Limb (tissue), 2 donors: Measurements from ENCODE around the gene IFT74.

Source experiments
- DNase-seq, 2 donors: peaks; one replicate each; pipeline ENCODE4 v3.0.0-alpha.2; 2016; ENCODE audit errors: extremely low spot score in 2 of 2

Gene IFT74

GRCh38 chr9:26973989-26974388 lies 17.8 kb downstream of the IFT74 start:
- DNase-seq: no peak

- no peak for DNase-seq
Measured at GRCh38 chr9:26974927-26975326, 18.7 kb downstream of the IFT74 start.

- no peak for DNase-seq
Measured at GRCh38 chr9:26975728-26976707, 19.8 kb downstream of the IFT74 start.

GRCh38 chr9:26983340-26983739 lies 27.1 kb downstream of the IFT74 start:
- no peak for DNase-seq

- DNase-seq: no peak
Measured at GRCh38 chr9:26995810-26996209, 39.6 kb downstream of the IFT74 start.

GRCh38 chr9:27003426-27004077 lies 47.3 kb downstream of the IFT74 start:
- no peak for DNase-seq

GRCh38 chr9:27005491-27005890 lies 49.3 kb downstream of the IFT74 start, which contains the start of gene LRRC19:
TSS of gene LRRC19 (minus strand) at chr9:27005672. CDS start at chr9:26999694, 5,978 bp downstream.
- DNase-seq: no peak

GRCh38 chr9:27019589-27019988 lies 63.4 kb downstream of the IFT74 start:
- no peak for DNase-seq

- no peak for DNase-seq
Measured at GRCh38 chr9:27022920-27023319, 66.7 kb downstream of the IFT74 start.

GRCh38 chr9:27029186-27029585 lies 73.0 kb downstream of the IFT74 start:
- DNase-seq: no peak

GRCh38 chr9:27033815-27034403 lies 77.7 kb downstream of the IFT74 start:
- peak; percentile 62 to 71 for DNase-seq

- no peak for DNase-seq
Measured at GRCh38 chr9:27037499-27037898, 81.3 kb downstream of the IFT74 start.

- DNase-seq: no peak
Measured at GRCh38 chr9:27041746-27042145, 85.5 kb downstream of the IFT74 start.

- no peak for DNase-seq
Measured at GRCh38 chr9:27042476-27042875, 86.3 kb downstream of the IFT74 start.

- no peak for DNase-seq
Measured at GRCh38 chr9:27043176-27043575, 87.0 kb downstream of the IFT74 start.

- no peak for DNase-seq
Measured at GRCh38 chr9:27047136-27047535, 90.9 kb downstream of the IFT74 start.

GRCh38 chr9:27053369-27054022 lies 97.3 kb downstream of the IFT74 start:
- DNase-seq: no peak

GRCh38 chr9:27054125-27054524 lies 97.9 kb downstream of the IFT74 start:
- no peak for DNase-seq

GRCh38 chr9:27054841-27055240 lies 98.6 kb downstream of the IFT74 start:
- no peak for DNase-seq

GRCh38 chr9:27059412-27059811 lies 103.2 kb downstream of the IFT74 start:
- no peak for DNase-seq

- no peak for DNase-seq
Measured at GRCh38 chr9:27059907-27060306, 103.7 kb downstream of the IFT74 start.

GRCh38 chr9:27065288-27065687 lies 109.1 kb downstream of the IFT74 start:
- DNase-seq: no peak
